Stimulated activated CD4-positive, alpha-beta T cell treated with anti-CD3 and anti-CD28 coated beads, Interleukin-2, amount 100 ng/mL, for 24 hours (primary cell): ENCODE results near the gene TEX51.

Source experiments
- DNase-seq, 2 donors: peaks; one replicate each; pipeline ENCODE4 v3.0.0-alpha.2; 2020

Gene TEX51

GRCh38 chr2:126879348-126880298, 19.1 kb upstream of the TEX51 start:
- DNase-seq = no peak

GRCh38 chr2:126880324-126880723, 18.4 kb upstream of the TEX51 start:
- no peak for DNase-seq

- no peak for DNase-seq
Observed at GRCh38 chr2:126880817-126881216, 17.9 kb upstream of the TEX51 start.

DNA sequence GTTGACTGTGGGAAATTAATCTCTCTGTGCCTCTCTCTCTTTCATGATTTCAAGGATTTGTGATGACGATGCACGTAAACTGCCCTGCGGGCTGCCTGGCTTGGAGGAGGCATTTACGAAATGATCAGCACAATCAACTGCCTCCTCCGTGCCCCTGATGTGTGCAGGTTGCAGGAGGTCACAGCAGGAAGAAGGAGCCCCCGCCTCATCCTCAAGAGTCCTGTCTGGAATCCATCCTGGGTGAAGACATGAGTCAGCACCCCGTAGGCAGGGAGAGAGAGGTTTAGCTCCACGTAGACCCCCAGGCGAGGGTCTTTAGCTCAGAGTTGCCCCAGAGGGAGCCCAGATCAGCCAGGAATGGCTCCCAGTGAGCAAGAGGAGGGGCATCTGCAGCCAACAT, 17.1 kb upstream of the TEX51 start:
- DNase-seq = no peak

DNA sequence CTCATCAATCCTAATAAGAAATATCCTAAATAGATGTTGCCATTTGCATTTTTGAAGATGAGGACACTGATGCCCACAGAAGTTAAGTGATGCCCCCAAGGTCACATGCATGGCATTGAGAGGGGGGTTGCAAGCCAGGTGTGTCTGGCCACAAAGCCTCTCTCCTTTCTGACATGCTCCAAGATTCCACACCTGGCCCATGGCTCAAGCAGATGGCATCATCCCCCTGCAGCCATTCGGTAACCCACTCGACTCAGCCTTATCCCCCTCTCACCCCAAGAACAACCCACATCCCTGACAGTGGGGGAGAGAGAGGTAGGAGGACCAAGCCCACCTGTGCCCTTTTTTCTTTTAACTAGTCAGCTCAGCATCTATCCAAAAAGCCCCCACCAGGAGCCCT, 16.5 kb upstream of the TEX51 start:
- DNase-seq = no peak

- no peak for DNase-seq
Observed at GRCh38 chr2:126882736-126883665, 15.7 kb upstream of the TEX51 start.

- no peak for DNase-seq
Observed at GRCh38 chr2:126883666-126884040, 15.0 kb upstream of the TEX51 start.

DNA sequence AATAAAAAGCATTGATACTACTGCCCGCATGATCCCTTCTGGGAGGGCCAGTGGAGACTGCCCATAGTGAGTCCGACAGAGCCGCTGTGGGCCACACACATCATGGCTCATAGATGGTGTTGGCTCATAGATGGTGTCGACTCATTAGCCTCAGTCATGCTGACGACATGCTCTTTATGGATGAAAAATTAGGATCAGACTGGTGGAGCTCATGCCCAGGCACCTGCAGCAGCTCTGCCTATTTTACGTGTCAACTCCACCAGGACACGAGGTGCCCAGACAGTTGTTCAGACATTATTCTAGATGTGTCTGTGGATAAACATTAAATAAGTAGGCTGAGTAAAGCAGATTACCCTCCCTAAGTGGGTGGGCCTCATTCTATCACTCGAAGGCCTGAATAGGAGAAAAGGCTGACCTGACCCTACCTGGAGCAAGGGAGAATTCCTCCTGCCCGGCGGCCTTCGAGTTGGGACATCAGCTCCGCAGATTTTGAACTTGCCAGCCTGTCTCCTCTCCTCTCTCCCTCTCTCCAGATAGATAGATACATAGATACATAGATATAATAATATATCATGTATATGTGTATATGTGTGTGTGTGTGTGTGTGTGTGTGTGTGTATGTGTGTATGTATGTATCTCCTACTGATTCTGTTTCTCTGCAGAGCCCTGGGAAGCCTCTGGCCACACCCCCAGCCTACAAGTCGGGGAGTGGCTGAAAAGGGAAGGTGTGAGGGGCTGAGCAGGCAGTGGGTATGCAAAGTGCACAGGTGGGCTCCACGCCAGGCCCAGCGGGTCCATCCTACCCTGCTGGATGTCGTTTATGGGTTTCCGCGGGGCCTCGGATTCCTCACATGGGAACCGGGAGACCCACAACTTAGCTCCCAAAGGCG, 13.6 kb upstream of the TEX51 start:
- DNase-seq = no peak

GRCh38 chr2:126885751-126886210, 12.9 kb upstream of the TEX51 start:
- no peak for DNase-seq

DNA sequence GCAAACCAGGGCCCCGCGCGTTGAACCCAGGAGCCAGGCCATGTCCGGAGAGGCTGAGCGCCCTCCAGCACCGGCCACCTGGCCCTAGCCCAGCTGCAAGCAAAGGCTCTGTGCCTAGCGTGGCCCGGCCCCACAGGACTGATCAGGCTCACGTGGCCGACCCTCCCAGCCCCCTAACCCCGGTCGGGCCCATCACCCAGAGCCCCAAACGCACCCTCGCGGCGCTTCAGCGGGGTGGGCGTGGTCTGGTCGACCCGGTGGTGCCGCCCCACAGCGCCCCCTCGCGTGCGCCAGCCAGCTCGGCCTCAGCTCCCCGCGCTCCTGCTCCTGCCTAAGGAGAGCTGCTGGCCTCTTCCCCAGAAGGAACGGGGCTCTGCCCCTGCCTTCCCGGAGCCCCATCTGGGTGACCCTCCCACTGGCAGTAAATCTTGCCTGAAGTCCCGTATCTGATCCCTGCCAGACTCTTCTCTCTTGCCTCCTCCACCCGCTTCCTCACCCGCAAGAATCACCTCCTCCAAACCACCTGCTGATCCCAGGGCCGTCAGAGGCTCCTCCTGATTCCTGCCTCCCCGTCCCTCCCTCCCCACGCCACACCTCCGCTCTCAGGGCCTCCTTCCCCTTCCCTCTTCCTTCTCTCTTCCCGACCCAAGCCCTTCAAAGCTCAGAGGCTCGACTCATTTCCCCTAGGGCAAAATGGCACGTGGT, 12.3 kb upstream of the TEX51 start:
- peak; percentile 40 to 78 for DNase-seq

GRCh38 chr2:126886916-126887280, 11.8 kb upstream of the TEX51 start:
- DNase-seq = no peak

DNA sequence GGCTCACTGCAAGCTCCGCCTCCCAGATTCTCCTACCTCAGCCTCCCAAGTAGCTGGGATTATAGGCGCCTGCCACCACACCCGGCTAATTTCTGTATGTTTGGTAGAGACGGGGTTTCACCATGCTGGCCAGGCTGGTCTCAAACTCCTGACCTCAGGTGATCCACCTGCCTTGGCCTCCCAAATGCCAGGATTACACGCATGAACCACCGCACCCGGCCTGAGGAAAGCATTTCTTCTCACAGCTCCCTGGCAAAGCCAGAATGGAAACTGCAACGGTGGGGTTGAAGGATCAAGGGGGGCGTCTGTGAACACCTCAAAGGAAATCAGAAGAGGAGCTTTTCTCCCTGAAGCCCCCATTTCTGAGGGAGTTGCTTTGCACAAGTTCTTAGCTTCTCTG, 11.2 kb upstream of the TEX51 start:
- no peak for DNase-seq

DNA sequence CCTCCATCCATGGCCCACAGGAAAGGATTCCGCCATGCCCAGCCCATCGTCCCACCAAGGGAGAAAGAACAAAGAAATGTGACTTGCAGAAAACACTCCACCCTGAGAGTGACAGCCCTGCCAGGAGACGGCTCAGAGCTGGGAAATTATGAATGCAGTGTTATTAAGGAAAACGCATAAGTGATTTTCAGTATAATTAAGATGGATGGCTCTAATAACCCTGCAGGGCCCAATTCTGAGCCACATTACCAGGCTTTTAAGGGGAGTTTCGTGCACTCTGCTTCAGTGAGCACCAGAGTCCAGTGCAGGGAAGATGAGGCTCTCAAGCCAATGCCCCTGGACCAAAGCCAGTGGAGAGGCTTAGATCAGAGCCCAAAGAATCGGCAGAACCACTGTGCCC, 10.6 kb upstream of the TEX51 start:
- no peak for DNase-seq

DNA sequence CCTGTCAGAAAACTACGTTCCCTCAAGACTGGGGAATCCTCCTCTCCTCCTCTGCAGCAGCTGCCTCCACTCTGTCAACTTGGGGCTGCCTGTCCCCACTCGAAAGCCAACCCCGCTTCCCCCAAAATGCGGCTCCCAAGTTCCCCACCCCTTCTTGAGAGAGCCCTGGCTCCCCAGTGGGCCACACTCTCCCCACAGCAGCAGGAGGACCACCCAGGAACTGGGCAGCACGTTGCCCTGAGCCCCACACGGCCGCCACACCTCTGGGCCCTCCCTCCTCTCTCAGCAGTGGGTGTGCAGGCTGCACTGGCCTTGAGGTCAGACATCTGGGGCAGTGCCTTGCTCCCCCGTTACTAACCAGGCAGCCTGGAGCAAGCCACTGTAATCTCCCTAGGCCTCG, 9.6 kb upstream of the TEX51 start:
- DNase-seq = no peak

GRCh38 chr2:126889496-126890135, 9.1 kb upstream of the TEX51 start:
- no peak for DNase-seq

DNA sequence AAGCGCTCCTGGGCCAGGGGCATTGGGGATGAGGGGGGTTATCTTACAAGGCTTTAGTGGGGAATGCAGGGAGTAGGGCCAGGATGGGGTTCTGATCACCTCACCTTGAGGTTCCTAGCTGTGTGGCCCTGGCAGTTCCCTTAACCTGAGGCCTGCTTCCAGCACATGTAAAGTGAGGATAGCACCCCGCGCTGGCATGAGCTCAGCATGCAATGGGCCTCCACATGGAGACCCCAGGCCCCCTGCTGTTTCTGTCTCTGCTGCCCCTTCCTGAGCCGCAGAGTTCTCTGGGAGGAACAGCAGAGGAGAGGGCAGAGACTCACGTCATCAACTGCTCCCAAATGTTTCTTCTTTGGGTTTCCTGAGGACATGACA, 8.6 kb upstream of the TEX51 start:
- DNase-seq = no peak

GRCh38 chr2:126890551-126891450, 7.9 kb upstream of the TEX51 start:
- DNase-seq = no peak

GRCh38 chr2:126891681-126892500, 6.8 kb upstream of the TEX51 start:
- DNase-seq = no peak

- DNase-seq = no peak
Observed at GRCh38 chr2:126893153-126893552, 5.5 kb upstream of the TEX51 start.

GRCh38 chr2:126893606-126894005, 5.1 kb upstream of the TEX51 start:
- no peak for DNase-seq
